Measurements from ENCODE around the gene ACTL7A.

The ACTL7A gene

GRCh38 chr9:108903420-108904103, 41.5 kb downstream of the ACTL7A start:
- FAIRE-seq = no peak
- DNase-seq (ENCODE audit: insufficient read length, low spot score) = no peak

GRCh38 chr9:108904161-108904560, 42.1 kb downstream of the ACTL7A start:
- DNase-seq (ENCODE audit: insufficient read length, low spot score) = no peak
- FAIRE-seq = no peak
- TF ChIP-seq POLR2A (IDR thresholded peaks at IDR 0.05; ENCODE audit: low read depth, low read length) (no peak), POLR2AphosphoS5 (IDR thresholded peaks at IDR 0.05; ENCODE audit: low read depth, low read length) (no peak), SPI1 (IDR thresholded peaks at IDR 0.05; ENCODE audit: low read depth, low read length) (no peak), POU2F2 (IDR thresholded peaks at IDR 0.05; ENCODE audit: low read depth, low read length) (no peak), PAX5 (IDR thresholded peaks at IDR 0.05; ENCODE audit: insufficient read depth, low read length, severe bottlenecking) (no peak), TAF1 (IDR thresholded peaks at IDR 0.05; ENCODE audit: low read depth, low read length) (no peak)

More at GRCh38 chr9:108903420-108904103, 41.5 kb downstream of the ACTL7A start:
- TF ChIP-seq POLR2AphosphoS5 (IDR thresholded peaks at IDR 0.05; ENCODE audit: low read depth, low read length) = no peak
- TF ChIP-seq POU2F2 (IDR thresholded peaks at IDR 0.05; ENCODE audit: low read depth, low read length) = no peak
- no peak for TF ChIP-seq TAF1 (IDR thresholded peaks at IDR 0.05; ENCODE audit: low read depth, low read length)
- TF ChIP-seq SPI1 (IDR thresholded peaks at IDR 0.05; ENCODE audit: low read depth, low read length) = no peak
- no peak for TF ChIP-seq PAX5 (IDR thresholded peaks at IDR 0.05; ENCODE audit: insufficient read depth, low read length, severe bottlenecking)
- no peak for TF ChIP-seq POLR2A (IDR thresholded peaks at IDR 0.05; ENCODE audit: low read depth, low read length)

- TF ChIP-seq POLR2AphosphoS5 (IDR thresholded peaks at IDR 0.05; ENCODE audit: low read depth, low read length) (no peak), POLR2A (IDR thresholded peaks at IDR 0.05; ENCODE audit: low read depth, low read length) (no peak), POU2F2 (IDR thresholded peaks at IDR 0.05; ENCODE audit: low read depth, low read length) (no peak), SPI1 (IDR thresholded peaks at IDR 0.05; ENCODE audit: low read depth, low read length) (no peak), TAF1 (IDR thresholded peaks at IDR 0.05; ENCODE audit: low read depth, low read length) (no peak), PAX5 (IDR thresholded peaks at IDR 0.05; ENCODE audit: insufficient read depth, low read length, severe bottlenecking) (no peak)
- no peak for DNase-seq (ENCODE audit: insufficient read length, low spot score)
Observed at GRCh38 chr9:108905494-108905893, 43.4 kb downstream of the ACTL7A start.

DNA sequence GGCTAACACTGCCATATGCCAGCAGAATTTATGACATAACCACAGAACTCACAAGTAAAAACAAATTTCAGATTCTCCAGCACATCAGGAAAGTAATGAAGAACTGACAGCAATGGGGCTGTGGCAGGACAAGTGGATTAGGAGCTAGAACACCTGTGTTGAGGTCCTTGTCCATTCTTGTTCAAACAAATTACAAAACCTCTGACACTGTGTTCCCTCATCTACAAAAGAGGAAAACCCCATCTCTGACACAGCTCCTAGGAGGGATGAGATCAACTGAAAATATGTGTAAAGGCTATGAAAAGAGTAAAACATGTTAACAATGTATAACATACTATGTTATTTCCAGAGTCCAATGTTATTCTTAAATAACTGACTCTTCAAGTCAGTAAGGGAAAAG, 48.3 kb downstream of the ACTL7A start:
- DNase-seq (ENCODE audit: insufficient read length, low spot score) = no peak
- FAIRE-seq = no peak
- TF ChIP-seq POU2F2 (IDR thresholded peaks at IDR 0.05; ENCODE audit: low read depth, low read length) (no peak), POLR2AphosphoS5 (IDR thresholded peaks at IDR 0.05; ENCODE audit: low read depth, low read length) (no peak), SPI1 (IDR thresholded peaks at IDR 0.05; ENCODE audit: low read depth, low read length) (no peak), POLR2A (IDR thresholded peaks at IDR 0.05; ENCODE audit: low read depth, low read length) (no peak), TAF1 (IDR thresholded peaks at IDR 0.05; ENCODE audit: low read depth, low read length) (no peak), PAX5 (IDR thresholded peaks at IDR 0.05; ENCODE audit: insufficient read depth, low read length, severe bottlenecking) (no peak)

More at GRCh38 chr9:108905494-108905893, 43.4 kb downstream of the ACTL7A start:
- FAIRE-seq = no peak

DNA sequence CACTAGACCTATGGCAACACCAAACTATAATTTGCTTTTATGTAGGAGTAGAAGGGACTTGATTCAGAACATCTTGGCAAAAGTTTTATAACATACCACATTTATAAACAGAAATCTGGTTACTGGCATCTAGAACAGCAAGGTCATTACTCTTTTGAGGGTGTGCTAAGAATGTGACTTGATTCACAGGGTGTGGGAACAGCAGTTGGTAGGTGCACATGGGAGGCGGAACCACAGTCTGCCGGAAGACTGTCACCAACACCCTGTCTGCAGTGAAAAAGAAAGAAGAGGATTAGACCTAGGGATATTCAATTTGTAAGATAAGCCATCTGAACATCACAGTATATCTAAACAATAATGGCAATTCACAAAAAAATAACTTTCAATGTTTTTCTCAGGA, 48.8 kb downstream of the ACTL7A start:
- no peak for FAIRE-seq
- no peak for TF ChIP-seq POLR2AphosphoS5 (IDR thresholded peaks at IDR 0.05; ENCODE audit: low read depth, low read length)
- TF ChIP-seq POLR2A (IDR thresholded peaks at IDR 0.05; ENCODE audit: low read depth, low read length) = no peak
- no peak for TF ChIP-seq PAX5 (IDR thresholded peaks at IDR 0.05; ENCODE audit: insufficient read depth, low read length, severe bottlenecking)
- TF ChIP-seq POU2F2 (IDR thresholded peaks at IDR 0.05; ENCODE audit: low read depth, low read length) = no peak
- no peak for TF ChIP-seq SPI1 (IDR thresholded peaks at IDR 0.05; ENCODE audit: low read depth, low read length)
- TF ChIP-seq TAF1 (IDR thresholded peaks at IDR 0.05; ENCODE audit: low read depth, low read length) = no peak
- DNase-seq (ENCODE audit: insufficient read length, low spot score) = no peak

GRCh38 chr9:108911820-108912219, 49.8 kb downstream of the ACTL7A start:
- DNase-seq (ENCODE audit: insufficient read length, low spot score) (no peak), FAIRE-seq (no peak)
- TF ChIP-seq PAX5 (IDR thresholded peaks at IDR 0.05; ENCODE audit: insufficient read depth, low read length, severe bottlenecking) (no peak), POLR2AphosphoS5 (IDR thresholded peaks at IDR 0.05; ENCODE audit: low read depth, low read length) (no peak), SPI1 (IDR thresholded peaks at IDR 0.05; ENCODE audit: low read depth, low read length) (no peak), POLR2A (IDR thresholded peaks at IDR 0.05; ENCODE audit: low read depth, low read length) (no peak), POU2F2 (IDR thresholded peaks at IDR 0.05; ENCODE audit: low read depth, low read length) (no peak), TAF1 (IDR thresholded peaks at IDR 0.05; ENCODE audit: low read depth, low read length) (no peak)

Measured in GM12891 (cell line).